Heart left ventricle (tissue), 13 donors: ENCODE measurements around the gene SNAP23.

ENCODE experiments used
- POLR2A ChIP-seq, 2 donors: fragments of 450-650 bp; IDR thresholded peaks; one replicate each; pipeline ENCODE4 v1.6.1; 2017; ENCODE audit warnings: antibody characterized with exemption in 2 of 2, mild to moderate bottlenecking in 2 of 2, moderate library complexity in 2 of 2
- TF ChIP-seq, protein P1 (sequence below), 12 donors: fragments of 200-600 bp; sonication (generic) in 4 of 12; IDR thresholded peaks; one replicate each; pipeline versions ENCODE4 v1.5.0 to v1.8.0; 2018 to 2022; ENCODE audit warnings: antibody characterized with exemption in 12 of 12, mild to moderate bottlenecking in 5 of 12
- donor health status: ischemic (EF 13 %, LVEDD 7.1; RV severe dilation, severe dysfunction).
- donor health status: DM: no; HTN: yes; CAD: no.
- donor health status: DM: no; HTN: no; CAD: no.
- donor health status: ischemic (EF 25% LVEDD 6.9; RV normal size, moderate dysfunction).
- donor health status: ischemic (EF 25% LVEDD 5.7; RV mildly dilated, moderate dysfunction).
- donor health status: ischemic (EF 35%, LVEDD 5.7; RV mildly dilated, moderate dysfunction).
- donor health status: nonischemic (EF 11% LVEDD 7.7; RV severe dilation, severe dysfunction).
- donor health status: DM: yes; HTN: yes; CAD: no.
- donor health status: PGD.
- donor health status: ischemic (EF 29% LVEDD 5.4; RV normal size, mild dysfunction).
- donor health status: nonischemic (EF 23%, LVEDD 6.1; RV moderate dilation, normal function).

DNA sequence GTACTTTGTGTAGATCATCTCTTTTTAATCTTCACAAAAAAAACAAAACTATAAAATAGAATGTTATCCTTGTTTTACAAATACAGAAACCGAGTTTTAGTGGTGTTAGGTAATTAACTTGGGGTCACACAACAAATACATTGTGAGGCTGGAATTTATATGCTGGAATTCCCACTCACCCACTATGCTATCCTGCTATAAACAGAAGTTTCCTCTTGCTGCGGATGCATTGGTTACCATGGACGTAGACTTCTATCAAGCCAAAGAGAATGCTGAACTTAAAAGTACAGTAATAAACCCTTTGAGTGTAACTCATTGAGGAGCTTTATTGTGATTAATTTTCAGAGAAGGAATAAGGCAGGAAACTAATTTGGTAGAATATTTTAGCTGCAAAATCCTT, 9.2 kb downstream of the SNAP23 start:
- TF ChIP-seq, protein P1, sequence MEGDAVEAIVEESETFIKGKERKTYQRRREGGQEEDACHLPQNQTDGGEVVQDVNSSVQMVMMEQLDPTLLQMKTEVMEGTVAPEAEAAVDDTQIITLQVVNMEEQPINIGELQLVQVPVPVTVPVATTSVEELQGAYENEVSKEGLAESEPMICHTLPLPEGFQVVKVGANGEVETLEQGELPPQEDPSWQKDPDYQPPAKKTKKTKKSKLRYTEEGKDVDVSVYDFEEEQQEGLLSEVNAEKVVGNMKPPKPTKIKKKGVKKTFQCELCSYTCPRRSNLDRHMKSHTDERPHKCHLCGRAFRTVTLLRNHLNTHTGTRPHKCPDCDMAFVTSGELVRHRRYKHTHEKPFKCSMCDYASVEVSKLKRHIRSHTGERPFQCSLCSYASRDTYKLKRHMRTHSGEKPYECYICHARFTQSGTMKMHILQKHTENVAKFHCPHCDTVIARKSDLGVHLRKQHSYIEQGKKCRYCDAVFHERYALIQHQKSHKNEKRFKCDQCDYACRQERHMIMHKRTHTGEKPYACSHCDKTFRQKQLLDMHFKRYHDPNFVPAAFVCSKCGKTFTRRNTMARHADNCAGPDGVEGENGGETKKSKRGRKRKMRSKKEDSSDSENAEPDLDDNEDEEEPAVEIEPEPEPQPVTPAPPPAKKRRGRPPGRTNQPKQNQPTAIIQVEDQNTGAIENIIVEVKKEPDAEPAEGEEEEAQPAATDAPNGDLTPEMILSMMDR (IDR thresholded peaks at IDR 0.05) = no peak
- TF ChIP-seq POLR2A (IDR thresholded peaks at IDR 0.05) = no peak
